ENCODE measurements around the gene AKAP13.
A peak's percentile ranks its signal among the peaks of the same experiment; 100 is the strongest.

AKAP13 gene

GRCh38 chr15:85380217-85380811, at the start of gene AKAP13 (continued):
- TF ChIP-seq ZIC2 (tag by site-specific recombination; IDR thresholded peaks at IDR 0.05) (0 out of 2 replicates have a peak, but pooled peaks have one; percentile 24), ZNF76 (tag by site-specific recombination; IDR thresholded peaks at IDR 0.05; ENCODE audit: borderline replicate concordance, low read depth) (peak; percentile 15; the same call in 1 of the 2 replicates), IKZF3 (tag by site-specific recombination; IDR thresholded peaks at IDR 0.05) (no peak), KLF7 (tag by site-specific recombination; IDR thresholded peaks at IDR 0.05; ENCODE audit: borderline replicate concordance) (no peak), ZNF391 (tag by site-specific recombination; IDR thresholded peaks at IDR 0.05; ENCODE audit: borderline replicate concordance, low read depth) (no peak), MEIS1 (CRISPR knock-in tag; IDR thresholded peaks at IDR 0.05; ENCODE audit: borderline replicate concordance) (no peak), OSR2 (tag by site-specific recombination; IDR thresholded peaks at IDR 0.05) (no peak), HOXC10 (CRISPR knock-in tag; IDR thresholded peaks at IDR 0.05) (no peak), ZNF558 (tag by site-specific recombination; IDR thresholded peaks at IDR 0.05) (no peak), ZBTB26 (tag by site-specific recombination; optimal IDR thresholded peaks at IDR 0.05) (peak; percentile 76), ZNF18 (tag by site-specific recombination; IDR thresholded peaks at IDR 0.05) (no peak), ZNF223 (tag by site-specific recombination; IDR thresholded peaks at IDR 0.05) (no peak), ZNF660 (tag by site-specific recombination; IDR thresholded peaks at IDR 0.05) (peak; percentile 40; the same call in 1 of the 2 replicates), ZNF701 (tag by site-specific recombination; IDR thresholded peaks at IDR 0.05) (no peak), ZNF274 (IDR thresholded peaks at IDR 0.05; ENCODE audit: low read length) (no peak), ZNF274 (tag by site-specific recombination; IDR thresholded peaks at IDR 0.05; ENCODE audit: borderline replicate concordance) (no peak), ZNF600 (tag by site-specific recombination; IDR thresholded peaks at IDR 0.05) (peak; percentile 88), ZNF544 (tag by site-specific recombination; IDR thresholded peaks at IDR 0.05) (no peak), ZEB2 (tag by site-specific recombination; IDR thresholded peaks at IDR 0.05) (peak; percentile 41; the same call in 1 of the 2 replicates), ZFP41 (tag by site-specific recombination; IDR thresholded peaks at IDR 0.05; ENCODE audit: borderline replicate concordance) (no peak), ATF2 (tag by site-specific recombination; IDR thresholded peaks at IDR 0.05; ENCODE audit: low read depth) (no peak), ZNF768 (tag by site-specific recombination; IDR thresholded peaks at IDR 0.05) (no peak), ZNF19 (tag by site-specific recombination; IDR thresholded peaks at IDR 0.05; ENCODE audit: low read depth) (no peak), ZSCAN16 (tag by site-specific recombination; IDR thresholded peaks at IDR 0.05) (no peak), ZNF488 (tag by site-specific recombination; IDR thresholded peaks at IDR 0.05) (no peak), BCL6B (tag by site-specific recombination; IDR thresholded peaks at IDR 0.05) (no peak), ZNF266 (tag by site-specific recombination; IDR thresholded peaks at IDR 0.05; ENCODE audit: low read depth) (no peak), ZNF280C (tag by site-specific recombination; IDR thresholded peaks at IDR 0.05) (no peak), ZNF555 (tag by site-specific recombination; conservative IDR thresholded peaks at IDR 0.05) (no peak), ZNF335 (tag by site-specific recombination; conservative IDR thresholded peaks at IDR 0.05) (peak; percentile 99), ZNF423 (tag by site-specific recombination; IDR thresholded peaks at IDR 0.05) (no peak), ZNF580 (tag by site-specific recombination; IDR thresholded peaks at IDR 0.05) (no peak), ZNF37A (tag by site-specific recombination; IDR thresholded peaks at IDR 0.05) (no peak)

All from HEK293 (cell line).